ENCODE data around the gene MMP28. TPM values are rescaled to one million over a fixed set of nuclear protein-coding genes. Genes with fewer than 3 reads are reported as not detected.

Gene MMP28
- total RNA-seq, 2 donors from 2014 or later: 12.8 to 146 TPM

DNA sequence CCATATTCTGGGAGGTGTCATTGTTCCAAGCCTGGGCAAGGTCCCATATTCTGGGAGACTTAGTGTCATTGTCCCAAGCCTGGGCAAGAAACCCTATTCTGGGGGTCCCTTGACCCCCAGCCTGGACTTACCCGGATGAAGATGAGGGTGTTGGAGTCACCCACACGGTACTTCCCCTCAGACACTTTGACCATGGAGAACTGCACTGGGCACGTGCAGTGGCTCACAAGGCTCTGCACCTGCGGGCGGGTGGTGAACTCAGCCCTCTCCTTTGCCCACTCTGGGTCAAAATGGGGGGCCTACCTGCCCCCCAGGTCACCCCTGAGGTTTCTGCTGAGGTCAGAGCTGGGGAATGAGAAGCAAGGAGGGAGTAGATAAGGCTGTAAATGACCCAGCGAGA, 46.5 kb downstream of the MMP28 start:
- H3K36me3 ChIP-seq: no peaks in the 10 kb centered on the region
- H3K4me1 ChIP-seq (replicated peaks): no peaks in the 10 kb centered on the region
- no peak overlapping the region for H3K27ac ChIP-seq
- H3K27me3 ChIP-seq (replicated peaks; ENCODE audit: insufficient read depth): peaks cover 4% of the 10 kb centered on the region
- H3K4me3 ChIP-seq: no peak overlapping the region
- H3K9me3 ChIP-seq: no peaks in the 10 kb centered on the region
- TF ChIP-seq POLR2A (IDR thresholded peaks at IDR 0.05) (no peak), POLR2AphosphoS5 (IDR thresholded peaks at IDR 0.05) (no peak), CTCF (IDR thresholded peaks at IDR 0.05) (no peak)
- WGBS: 66% methylated on average over 2 of the region's 6 CpGs
- DNase-seq (ENCODE audit: low spot score): no peak
- intact Hi-C loops (cut with DNase I): no loop called here

DNA sequence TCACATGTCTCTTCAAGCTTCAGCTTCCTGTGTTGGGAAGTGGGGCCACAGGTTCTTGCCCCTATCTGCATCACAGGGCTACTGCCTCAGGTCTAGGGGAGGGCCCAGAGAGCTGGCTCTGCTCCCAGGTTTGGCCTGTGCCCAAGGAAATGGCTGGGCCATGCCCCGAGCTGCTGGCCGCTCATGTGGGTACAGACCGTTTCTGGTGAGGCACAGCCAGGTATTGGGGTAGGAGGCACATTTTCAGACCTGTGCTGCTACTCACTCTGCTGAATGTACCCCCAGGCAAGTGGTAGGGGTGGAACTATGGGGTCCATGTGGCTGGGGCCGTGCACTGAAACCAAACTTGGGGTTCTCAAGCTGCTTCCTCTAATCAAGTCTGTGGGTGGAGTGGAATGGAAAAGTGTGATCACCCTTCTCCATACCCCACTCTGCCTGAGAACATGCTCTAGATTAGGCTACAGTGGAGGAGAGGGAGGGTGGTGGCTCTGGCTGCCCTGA, 47.0 kb downstream of the MMP28 start:
- no peak for DNase-seq (ENCODE audit: low spot score)
- Histone ChIP-seq H3K27me3 (replicated peaks; ENCODE audit: insufficient read depth) (peaks cover 4% of the 10 kb centered on the region), H3K4me3 (no peak overlapping the region), H3K27ac (no peak overlapping the region), H3K36me3 (no peaks in the 10 kb centered on the region), H3K9me3 (no peaks in the 10 kb centered on the region), H3K4me1 (replicated peaks) (no peaks in the 10 kb centered on the region)
- TF ChIP-seq POLR2AphosphoS5 (IDR thresholded peaks at IDR 0.05): no peak
- no peak for TF ChIP-seq POLR2A (IDR thresholded peaks at IDR 0.05)
- no peak for TF ChIP-seq CTCF (IDR thresholded peaks at IDR 0.05)
- intact Hi-C loops (cut with DNase I): no loop called here
- 52% methylated on average over 3 of the region's 4 CpGs for WGBS

GRCh38 chr17:35747540-35748017, 47.9 kb downstream of the MMP28 start:
- DNase-seq (ENCODE audit: low spot score): peak; percentile 74
- H3K36me3 ChIP-seq: no peaks in the 10 kb centered on the region
- no peak overlapping the region for H3K27ac ChIP-seq
- no peaks in the 10 kb centered on the region for H3K9me3 ChIP-seq
- TF ChIP-seq POLR2AphosphoS5 (IDR thresholded peaks at IDR 0.05) (peak; percentile 32), POLR2A (IDR thresholded peaks at IDR 0.05) (no peak), CTCF (IDR thresholded peaks at IDR 0.05) (peak; percentile 74 to 94 (median 90))
- intact Hi-C loops (cut with DNase I): loop anchor here (2.0 kb wide), 1 partner anchor 135 kb away; no protein-coding TSS in a partner anchor
- no peaks in the 10 kb centered on the region for H3K4me1 ChIP-seq (replicated peaks)
- 23% methylated on average over 12 of the region's 12 CpGs for WGBS
- no peak overlapping the region for H3K4me3 ChIP-seq
- peaks cover 10% of the 10 kb centered on the region for H3K27me3 ChIP-seq (replicated peaks; ENCODE audit: insufficient read depth)

- no peak for DNase-seq (ENCODE audit: low spot score)
- H3K9me3 ChIP-seq: no peaks in the 10 kb centered on the region
- no peaks in the 10 kb centered on the region for H3K4me1 ChIP-seq (replicated peaks)
- peaks cover 15% of the 10 kb centered on the region for H3K27me3 ChIP-seq (replicated peaks; ENCODE audit: insufficient read depth)
- H3K36me3 ChIP-seq: no peaks in the 10 kb centered on the region
- 84% methylated on average over 15 of the region's 15 CpGs for WGBS
- TF ChIP-seq POLR2AphosphoS5 (IDR thresholded peaks at IDR 0.05) (no peak), POLR2A (IDR thresholded peaks at IDR 0.05) (no peak), CTCF (IDR thresholded peaks at IDR 0.05) (no peak)
- no peak overlapping the region for H3K27ac ChIP-seq
- H3K4me3 ChIP-seq: no peak overlapping the region
- intact Hi-C loops (cut with DNase I): loop anchor here (2.0 kb wide), 1 partner anchor 133 kb away; no protein-coding TSS in a partner anchor
These were observed 49.6 kb downstream of the MMP28 start for GRCh38 chr17:35745749-35746320.

- TF ChIP-seq POLR2AphosphoS5 (IDR thresholded peaks at IDR 0.05) (no peak), POLR2A (IDR thresholded peaks at IDR 0.05) (no peak), CTCF (IDR thresholded peaks at IDR 0.05) (no peak)
- H3K4me1 ChIP-seq (replicated peaks): no peaks in the 10 kb centered on the region
- DNase-seq (ENCODE audit: low spot score): no peak
- 81% methylated on average over 6 of the region's 7 CpGs for WGBS
- no peak overlapping the region for H3K27ac ChIP-seq
- no peak overlapping the region for H3K4me3 ChIP-seq
- H3K36me3 ChIP-seq: no peaks in the 10 kb centered on the region
- intact Hi-C loops (cut with DNase I): no loop called here
- H3K27me3 ChIP-seq (replicated peaks; ENCODE audit: insufficient read depth): peaks cover 13% of the 10 kb centered on the region
- no peaks in the 10 kb centered on the region for H3K9me3 ChIP-seq
These were observed 50.2 kb downstream of the MMP28 start for GRCh38 chr17:35745246-35745645.
